HL-60/S4 treated with phorbol 12-myristate 13-acetate at 8.2 ng/mL for 4 days and 3 days (cell line): ENCODE data around the gene GPR173.

Source experiments
- in situ Hi-C: fragments of 300-500 bp; cut with MboI; formaldehyde crosslinking; loops from 2 replicates; pipeline ENCODE4 v1.15.0; 2022; ENCODE audit warnings: low sequenced_read_pairs

The GPR173 gene

DNA sequence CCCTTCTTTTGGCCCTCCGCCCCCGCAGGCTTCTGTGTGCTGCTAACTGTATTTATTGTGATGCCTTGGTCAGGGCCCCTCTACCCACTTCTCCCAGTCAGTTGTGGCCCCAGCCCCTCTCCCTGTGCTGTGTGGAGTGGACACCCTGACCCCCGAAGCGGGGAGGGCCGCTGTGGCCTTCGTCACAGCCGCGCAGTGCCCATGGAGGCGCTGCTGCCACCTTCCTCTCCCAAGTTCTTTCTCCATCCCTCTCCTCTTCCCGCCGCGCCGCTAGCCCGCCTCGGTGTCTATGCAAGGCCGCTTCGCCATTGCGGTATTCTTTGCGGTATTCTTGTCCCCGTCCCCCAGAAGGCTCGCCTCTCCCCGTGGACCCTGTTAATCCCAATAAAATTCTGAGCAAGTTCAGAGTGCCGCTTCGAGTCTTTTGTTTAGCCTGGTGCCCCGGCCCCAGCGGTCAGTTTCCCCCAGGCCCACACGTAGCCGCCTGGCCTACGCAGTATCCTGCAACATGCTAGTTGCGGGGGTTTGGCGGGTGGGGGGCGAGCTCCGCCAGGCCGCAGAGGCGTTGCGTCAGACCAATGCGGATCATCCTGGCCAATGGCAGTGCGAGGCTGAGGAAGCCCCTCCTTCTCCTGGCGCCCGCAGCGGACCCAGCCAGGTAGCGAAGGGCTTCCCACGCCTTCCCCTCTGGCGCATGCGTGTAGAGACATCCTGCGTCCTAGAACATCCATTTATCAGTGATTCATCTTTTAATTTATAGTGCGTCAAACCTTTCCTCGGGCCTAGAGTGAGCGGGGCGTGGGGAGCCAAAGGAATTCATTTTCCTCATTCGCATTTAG, 39.8 kb downstream of the GPR173 start:
- in situ Hi-C loops = no loop called here

DNA sequence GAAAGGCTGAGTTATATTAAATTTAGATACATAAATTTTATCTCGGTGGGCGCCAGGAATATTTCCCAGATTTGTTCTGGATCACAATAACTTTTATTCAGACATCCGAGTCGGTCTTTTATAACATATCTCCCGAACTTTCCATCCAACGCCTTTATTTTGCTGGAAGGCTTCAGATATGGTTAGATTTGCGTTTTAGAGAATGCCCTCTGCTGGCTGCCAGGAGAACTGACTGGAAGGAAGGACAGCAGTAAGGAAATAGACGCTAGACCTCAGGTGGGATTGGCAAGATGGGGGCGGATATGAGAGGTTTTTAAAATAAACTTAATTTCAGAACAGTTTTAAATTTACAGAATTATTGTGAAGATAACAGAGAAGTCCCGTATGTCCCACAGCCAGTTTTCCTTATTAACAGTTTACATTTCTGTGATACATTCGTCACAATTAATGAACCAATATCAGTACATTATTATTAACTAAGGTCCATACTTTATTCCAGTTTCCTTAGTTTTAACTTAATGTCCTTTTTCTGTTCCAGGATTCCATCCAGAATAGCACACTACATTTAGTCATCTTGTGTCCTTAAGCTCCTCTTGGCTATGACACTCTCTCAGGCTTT, 40.7 kb downstream of the GPR173 start:
- in situ Hi-C loops = no loop called here

DNA sequence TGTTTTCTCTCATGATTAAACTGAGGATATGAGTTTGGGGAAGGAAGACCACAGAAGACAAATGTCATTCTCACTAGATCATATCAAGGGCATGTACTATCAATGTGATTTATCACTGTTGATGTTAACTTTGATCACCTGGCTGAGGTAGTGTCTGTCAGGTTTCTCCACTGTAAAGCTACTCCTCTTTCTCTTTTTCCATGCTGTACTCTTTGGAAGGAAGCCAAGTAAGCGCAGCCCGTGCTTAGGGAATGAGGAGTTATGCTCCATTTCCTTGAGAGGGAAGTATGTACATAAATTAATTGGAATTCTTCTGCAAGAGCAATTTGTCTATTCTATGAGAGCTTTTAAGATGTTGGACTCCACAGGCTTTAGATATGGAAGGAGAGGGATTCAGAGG, 41.3 kb downstream of the GPR173 start:
- in situ Hi-C loops = no loop called here

DNA sequence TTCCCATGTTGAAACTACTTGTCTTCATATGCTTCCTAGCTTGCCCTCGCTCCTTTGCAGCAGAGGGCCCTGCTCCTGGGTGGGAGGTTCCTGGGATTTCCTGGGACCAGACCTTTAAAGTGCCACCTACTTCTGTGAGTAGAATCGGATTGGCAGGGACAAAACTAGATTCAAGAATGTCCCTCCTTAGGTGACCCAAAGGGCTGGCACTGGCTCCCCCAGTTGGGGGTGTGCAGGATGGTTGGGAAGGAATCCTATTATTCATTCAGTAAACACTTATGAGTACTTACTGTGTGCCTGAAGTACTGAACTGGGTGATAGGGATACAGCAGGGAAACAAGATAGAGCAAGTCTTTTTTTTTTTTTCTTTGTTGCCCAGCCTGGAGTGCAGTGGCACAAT, 42.8 kb downstream of the GPR173 start:
- in situ Hi-C loops = no loop called here

DNA sequence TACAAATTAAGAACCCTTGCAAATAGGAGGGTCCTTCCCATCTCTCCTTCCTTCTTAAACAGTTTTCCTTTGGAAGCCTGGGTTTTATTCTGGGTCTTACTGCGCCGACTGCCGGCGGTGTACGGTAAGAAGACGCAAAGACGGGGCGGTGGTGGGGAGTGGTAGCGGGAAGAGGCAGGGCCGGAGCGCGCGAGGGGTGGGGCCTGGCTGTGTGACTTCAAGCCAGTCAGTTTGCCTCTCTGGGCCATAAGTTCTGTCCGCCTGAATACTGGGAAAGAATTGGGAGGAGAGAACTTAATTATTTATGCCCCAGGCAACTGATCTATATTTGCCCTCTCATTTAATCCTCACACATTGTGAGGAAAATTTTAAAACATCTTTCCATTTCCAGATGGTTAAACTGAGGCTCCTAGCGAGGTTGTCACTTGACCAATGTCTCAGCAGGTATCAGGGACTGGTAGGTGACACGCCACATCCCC, 44.6 kb downstream of the GPR173 start:
- in situ Hi-C loops = no loop called here

DNA sequence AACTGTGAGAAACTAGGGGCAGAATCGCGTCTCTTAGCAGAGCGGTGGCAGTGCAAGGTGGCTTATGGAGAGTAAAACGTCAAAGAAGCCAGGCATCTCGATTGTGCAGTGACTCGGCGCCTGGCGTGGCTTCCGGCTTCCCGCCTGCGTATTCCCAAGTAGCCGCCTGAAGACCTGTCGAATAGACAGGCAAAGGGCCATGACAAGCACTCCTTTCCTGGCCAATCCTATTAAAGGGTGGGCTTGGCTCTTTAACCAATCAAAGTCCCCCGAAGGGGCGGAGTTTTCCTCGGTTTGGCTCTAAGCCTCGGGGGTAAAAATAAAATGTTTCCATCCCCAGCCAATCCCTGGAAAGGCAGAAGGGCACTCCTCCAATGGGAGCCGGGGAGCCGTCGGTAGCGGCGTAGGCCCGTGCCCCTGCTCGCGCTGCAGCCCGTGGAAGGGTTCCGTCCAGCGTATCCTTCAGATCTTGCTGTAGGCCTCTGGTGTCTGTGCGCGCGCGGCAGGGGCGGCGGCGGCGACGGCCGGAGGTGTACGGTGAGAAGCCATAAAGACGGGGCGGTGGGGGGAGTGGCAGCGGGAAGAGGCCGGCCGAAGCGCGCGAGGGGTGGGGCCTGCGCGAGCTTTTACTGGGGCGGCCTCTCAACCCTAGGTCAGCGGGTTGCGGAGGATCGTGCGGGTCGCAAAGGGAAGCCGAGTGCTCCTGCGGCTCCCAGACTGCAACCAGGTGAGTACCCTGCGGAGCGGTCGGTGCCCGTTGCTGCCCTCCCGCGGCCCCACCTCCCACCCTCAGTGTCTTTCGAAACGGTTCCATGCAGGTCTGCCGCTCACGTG, 45.4 kb downstream of the GPR173 start, which contains the start of gene KANTR:
Gene KANTR (plus strand): TSS at position 395 of the 834 bp plus-strand sequence. CDS start 30,131 bp downstream, outside the sequence.
- in situ Hi-C loops = no loop called here

DNA sequence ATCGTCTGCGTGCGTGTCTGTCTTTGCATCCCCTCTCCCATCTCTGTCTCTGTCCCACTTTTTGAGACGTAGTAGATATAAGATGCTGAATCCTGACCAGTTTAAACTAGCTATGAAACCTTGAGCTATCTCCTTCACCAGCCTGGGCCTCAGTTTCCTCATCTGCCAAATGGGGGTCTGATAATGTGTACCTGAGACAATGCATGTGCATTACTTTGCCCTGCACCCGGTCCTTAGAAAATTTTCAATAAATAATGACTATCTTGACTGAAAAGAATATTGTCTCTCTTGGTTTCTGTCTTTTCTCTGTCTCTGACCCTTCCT, 46.0 kb downstream of the GPR173 start:
- in situ Hi-C loops = no loop called here

DNA sequence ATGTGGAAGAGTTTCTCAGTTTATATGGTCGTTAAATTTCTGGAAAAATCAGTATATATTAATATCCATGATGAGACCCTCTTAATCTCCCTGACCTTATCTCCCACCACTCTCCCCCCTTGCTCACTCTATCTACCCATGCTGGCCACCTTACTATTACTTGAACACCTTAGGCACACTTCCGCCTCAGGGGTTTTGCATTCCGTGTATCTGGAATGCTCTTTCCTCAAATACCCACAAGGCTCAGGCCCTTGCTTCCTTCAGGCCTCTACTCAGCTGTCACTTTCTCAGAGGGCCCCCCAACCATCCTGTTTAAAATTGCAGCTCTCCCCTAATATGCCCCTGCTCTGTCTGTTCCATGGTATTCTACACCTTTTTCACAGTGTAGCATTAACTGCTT, 47.2 kb downstream of the GPR173 start:
- in situ Hi-C loops = no loop called here

DNA sequence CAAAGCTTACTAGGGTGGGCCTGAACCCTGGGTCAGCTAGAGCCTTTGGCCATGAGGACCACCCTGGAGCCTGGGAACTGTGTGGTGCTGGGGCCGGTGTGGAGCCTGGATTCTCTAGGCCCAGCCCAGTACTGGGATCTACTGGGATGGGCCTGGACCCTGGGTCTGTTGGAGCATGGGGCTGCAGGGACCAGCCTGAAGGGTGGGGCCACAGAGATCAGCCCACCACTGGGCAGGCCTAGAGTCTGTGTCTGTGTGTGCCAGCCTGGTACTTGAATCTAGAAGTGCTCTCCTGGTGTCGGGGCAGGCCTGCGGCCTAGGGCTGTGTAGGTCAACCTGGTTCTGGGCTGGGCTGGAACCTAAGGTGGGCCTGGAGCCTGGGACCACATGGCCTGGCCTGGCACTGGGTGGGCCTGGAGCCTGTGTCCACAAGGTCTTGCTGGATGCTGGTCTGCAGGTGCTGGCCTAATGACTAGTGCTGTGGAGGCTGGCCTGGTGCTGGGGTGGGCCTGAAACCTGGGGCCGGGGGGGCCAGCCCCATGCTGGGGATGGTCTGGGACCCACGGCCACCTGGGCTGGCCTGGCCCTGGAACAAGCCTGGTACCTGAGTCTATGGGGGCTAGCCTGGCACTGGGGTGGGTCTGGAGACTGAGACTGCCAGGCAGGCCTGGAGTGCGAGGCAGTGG, 66.4 kb downstream of the GPR173 start:
- in situ Hi-C loops = no loop called here

DNA sequence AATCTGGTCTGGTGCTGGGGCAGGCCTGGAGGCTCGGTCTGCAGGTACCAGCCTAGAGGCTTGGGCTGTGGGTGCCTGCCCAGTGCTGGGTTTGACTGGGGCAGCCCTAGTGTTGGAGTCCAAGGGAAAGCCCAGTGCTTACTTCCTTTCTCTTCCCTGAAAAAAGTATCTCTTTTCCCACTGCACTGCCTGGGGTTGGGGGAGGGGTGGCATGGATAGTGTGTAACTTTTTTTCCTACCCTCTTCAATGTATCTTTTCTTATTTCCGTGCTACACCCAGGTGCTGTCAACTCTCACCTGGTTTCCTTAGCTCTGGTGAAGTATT, 66.9 kb downstream of the GPR173 start:
- in situ Hi-C loops = no loop called here

DNA sequence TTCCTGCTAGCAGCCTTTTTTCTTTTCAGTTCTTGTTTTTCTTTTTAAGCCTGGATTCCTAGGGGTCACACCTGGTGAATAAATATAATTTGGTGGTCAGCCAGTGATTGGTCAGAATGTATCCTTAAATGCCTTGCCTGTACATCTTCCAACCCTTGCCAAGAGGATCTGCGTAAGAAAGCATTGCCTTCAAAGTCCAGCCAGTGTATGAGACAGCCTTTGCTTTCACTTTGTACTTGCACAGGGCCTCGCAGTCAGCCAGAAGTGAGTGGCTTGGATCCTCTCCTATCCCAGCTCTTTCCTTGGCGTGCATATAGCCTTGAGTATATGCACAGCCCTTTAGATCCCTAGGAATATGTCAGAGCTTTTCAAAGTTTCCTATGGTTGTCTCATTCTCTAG, 67.5 kb downstream of the GPR173 start:
- in situ Hi-C loops = no loop called here

DNA sequence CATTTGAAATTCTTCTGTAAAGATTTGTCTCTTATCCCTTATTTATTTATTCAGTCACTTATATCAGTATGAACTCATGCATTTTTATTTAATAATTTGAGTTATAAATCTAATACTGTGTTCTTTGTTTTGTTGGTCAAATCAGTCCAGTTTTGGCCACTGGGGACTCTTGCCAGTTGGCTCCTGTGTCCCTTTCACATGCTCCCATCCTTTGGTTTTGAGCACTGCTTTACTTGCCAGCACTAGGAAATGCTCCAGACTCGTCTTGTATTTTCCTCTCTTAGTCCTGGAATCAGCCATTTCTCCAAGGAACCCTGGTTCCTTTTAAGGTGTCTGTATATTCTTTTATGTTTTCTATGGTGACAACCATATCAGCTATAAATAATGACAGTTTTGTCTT, 73.4 kb downstream of the GPR173 start:
- in situ Hi-C loops = no loop called here

DNA sequence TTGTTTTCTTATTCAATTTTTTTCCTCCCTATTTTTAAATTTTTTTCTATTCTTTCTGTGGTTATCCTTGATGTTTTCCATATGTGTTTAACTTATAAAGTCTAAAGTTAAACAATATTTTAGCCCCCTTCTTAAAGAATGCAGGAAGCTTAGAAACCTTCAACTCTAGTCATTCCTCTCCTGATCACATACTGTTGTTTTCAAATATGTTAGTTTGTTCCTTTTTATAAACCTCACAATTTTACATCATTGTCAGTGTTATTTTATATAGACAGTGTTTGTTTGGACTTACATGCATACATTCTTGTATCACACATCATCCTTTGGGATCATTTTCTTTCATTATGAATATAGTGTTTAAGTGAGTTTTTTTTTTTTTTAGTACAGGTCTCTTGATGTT, 76.9 kb downstream of the GPR173 start:
- in situ Hi-C loops = no loop called here

DNA sequence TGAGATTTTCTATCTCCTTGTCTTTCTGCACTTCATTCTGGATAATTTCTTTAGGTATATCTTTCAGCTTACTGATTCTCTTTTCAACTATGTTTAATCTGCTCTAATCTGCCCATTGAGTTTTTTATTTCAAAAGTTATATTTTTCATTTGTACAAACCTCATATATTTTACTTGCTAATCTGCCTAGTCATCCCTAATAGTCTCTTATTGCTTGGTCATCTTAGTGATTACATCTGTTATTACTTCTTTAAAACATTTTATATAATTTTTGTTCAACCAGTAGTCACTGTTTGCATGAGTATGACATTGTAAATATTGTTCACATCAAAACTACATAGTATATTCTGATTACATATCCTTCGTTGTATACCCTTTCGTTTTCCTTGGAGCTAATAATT, 77.8 kb downstream of the GPR173 start:
- in situ Hi-C loops = no loop called here

DNA sequence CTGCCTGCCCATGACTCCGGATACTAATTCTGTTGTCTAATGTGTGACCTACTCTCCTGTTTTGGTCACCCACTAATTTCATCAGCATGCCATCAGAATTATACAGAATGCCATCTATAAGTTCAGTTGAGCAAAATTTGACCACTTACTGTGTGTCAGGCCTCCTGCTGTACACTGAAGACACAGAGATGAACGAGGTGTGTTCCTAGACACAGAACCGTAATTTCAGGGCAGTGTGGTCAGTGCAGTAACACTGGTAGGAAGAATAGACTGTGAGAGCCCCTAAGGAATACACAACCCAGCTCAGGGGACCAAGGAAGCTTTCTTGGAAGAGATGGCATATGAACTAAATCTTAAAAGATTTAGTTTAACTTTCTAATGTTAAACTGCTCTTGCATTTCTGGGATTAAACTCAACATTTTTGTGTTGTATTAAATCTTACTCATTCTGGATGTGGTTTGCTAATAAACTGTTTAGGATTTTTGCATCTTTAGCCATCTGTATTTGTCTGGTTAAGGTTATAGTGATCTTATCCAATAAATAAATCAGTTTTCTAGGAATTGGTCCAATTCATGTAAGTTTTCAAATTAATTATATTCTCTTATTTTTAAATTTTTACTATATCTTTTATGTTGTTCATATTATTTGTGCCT, 79.6 kb downstream of the GPR173 start:
- in situ Hi-C loops = no loop called here
